NCI-H345 treated with DMSO at 0.1 percent for 48 hours (cell line): ENCODE data around the gene RHCE.
"Not testable (repeated sequence)": the region's sequence is repeated elsewhere in the genome, so short reads cannot be mapped to it uniquely, and the experiment has no call there.

Source experiments
- DNase-seq: peaks from one replicate; lab custom pipeline; 2025; ENCODE audit not compliant: unreplicated experiment; lab: John Stamatoyannopoulos, UW

RHCE gene

DNA sequence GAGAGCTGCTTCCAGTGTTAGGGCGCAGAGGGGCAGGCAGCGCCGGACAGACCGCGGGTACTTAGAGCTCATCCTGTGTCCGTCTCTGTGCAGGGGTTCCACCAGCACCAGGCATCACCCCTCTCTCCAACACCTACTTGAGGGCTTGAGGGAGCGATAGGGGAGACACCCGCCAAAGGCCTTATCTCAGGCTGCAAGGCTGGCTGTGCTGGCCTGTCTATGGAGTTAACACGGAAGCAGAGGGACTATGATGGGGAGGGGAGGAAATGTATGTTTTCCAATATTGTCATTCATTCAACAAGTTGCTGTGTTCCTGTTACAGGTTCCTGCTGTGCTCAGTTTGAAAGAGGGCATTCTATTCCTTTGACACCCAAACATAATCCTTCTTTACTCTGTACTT is at the start of gene RHCE:
Gene RHCE, minus strand, starts transcription at position 111 of the 400 bp plus-strand sequence. Its CDS starts 39 bp downstream, at position 72.
- not testable (repeated sequence) for DNase-seq

DNA sequence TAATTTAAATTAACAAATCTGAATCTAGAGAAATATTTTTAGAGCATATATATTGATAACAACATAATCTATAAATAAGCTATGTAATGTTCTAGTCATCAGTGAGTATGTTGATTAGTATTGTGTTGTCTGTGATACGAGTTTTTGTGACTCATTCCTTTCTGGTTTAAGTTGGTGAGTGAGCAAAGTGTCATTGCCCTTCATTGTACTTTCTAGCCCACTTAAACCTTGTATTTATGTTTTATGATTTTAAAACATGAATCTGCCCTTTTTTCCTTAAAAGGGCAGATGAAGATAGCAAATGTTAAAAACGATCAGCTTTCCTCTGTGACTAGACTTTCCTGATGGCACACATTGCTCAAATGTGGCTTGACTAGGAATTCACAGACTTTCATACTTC is 48.6 kb upstream of the RHCE start:
- DNase-seq, result no peak

DNA sequence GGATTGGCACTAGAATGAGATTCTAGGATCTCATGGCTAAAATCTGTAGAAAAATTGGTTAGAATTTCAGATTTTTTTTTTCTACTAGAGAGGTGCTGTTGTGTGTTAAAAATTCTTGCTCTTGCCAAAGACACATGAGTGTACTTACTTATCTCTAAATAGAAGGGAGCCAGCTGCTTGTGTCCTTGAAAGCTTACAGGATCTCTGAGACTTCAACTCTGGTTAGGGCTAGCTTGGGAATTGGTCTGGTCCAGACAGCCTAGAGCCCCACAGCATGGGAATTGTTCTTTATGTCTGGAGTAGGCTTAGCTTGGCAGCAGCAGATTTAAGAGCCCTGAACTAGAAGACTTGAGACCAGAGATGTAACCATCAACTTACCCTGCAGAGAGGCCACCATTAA is 47.4 kb upstream of the RHCE start:
- no peak for DNase-seq

DNA sequence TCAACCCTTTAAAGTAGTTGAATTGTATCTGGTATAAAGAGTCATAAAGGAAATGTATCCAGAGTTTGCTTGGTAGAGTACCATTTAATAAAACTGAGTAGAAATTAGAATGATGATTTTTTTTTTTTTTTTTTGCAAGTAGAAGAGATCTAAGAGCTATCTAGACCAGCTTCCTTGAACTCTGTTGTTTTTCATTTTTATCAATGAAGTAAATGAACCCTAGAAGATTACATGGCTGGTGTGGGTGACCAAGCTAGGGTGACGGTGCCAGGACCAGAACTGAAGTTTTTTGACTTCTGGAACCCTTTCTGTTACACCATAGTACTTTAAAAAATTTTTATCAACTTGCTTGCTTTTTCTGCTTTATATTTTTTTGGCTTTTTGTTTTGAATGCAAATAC is 47.0 kb upstream of the RHCE start:
- DNase-seq, result no peak

DNA sequence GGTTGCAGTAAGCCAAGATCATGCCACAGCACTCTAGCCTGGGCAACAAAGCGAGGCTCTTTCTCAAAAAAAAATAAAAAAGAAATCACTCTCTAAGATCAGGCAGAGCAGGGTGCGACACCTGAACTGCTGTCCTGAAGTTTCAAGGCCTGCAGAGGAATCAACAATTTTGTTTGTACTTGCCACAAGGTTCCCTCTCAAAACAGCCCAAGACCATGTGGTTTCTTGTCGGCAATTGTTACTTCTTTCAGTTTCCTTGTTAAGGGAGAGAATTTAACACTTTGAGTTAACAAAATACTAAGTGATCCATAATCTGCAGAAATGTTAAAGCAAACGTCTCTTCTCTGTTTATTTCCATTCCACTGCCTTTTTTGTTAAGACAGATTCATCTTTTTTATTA is 46.6 kb upstream of the RHCE start:
- DNase-seq, result no peak

DNA sequence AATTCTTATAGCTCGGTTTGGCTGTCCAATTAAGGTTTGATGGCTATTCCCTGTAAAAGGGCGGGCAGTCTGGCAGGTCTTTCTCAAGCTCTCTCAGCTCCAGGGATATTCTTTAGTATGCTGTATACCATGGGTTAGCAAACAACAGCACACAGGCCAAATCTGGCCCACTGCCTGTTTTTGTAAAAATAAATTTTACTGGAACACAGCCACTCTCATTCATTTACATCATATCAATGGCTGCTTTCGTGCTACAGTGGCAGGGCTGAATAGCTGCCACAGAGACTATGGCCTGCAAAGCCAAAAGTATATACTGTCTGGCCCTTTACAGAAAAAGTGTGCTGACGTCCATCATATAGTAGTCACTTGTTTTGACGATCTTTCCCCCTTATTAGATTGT is 42.1 kb upstream of the RHCE start:
- peak; percentile 38 for DNase-seq

DNA sequence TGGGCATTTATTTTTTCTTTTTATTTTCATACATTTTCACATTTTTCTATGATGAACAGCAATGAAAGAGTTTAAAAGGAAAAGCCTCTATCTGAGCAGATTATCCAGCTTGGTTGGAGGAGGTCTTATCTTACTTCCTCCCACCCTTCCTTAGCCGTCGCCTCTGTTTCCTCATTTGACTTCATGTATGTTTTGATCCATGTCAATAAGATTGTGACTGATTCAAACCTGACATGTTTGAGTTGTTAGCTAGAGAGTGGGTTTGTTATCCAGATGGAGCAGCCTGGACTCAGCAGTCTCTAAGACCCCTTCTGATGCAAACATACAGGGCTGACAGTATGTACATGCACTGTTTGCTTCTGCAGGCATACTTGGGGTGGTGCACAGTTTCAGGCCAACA is 41.2 kb upstream of the RHCE start:
- DNase-seq, result no peak

DNA sequence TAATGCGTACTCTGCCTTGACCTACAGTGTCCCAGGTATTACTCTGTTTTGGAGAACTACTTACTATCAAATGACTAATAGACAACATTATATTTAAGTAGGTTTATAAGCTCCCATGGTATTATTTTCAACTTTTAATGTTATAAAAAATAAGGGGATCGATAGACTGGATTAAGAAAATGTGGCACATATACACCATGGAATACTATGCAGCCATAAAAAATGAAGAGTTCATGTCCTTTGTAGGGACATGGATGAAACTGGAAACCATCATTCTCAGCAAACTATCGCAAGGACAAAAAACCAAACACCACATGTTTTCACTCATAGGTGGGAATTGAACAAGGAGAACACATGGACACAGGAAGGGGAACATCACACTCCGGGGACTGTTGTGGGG is 40.2 kb upstream of the RHCE start:
- not testable (repeated sequence) for DNase-seq

DNA sequence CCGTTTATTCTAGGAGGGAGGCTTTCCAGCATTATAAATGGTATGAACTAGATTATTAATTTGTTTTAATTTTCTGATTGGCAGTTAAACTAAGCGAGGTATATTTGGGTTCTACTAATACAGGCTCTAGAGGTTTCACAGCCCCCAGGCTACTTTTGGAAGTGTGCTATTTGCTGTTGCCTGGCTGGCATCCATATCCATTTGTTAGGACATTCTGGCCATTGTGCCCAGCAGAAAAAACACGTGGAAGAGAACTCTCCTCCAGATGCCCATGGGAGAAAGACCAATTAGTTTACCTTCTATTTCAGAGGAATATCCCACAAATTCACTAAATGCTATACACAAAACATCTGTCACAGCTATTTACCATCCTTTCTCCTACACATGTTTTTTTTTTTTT is 39.4 kb upstream of the RHCE start:
- no peak for DNase-seq

DNA sequence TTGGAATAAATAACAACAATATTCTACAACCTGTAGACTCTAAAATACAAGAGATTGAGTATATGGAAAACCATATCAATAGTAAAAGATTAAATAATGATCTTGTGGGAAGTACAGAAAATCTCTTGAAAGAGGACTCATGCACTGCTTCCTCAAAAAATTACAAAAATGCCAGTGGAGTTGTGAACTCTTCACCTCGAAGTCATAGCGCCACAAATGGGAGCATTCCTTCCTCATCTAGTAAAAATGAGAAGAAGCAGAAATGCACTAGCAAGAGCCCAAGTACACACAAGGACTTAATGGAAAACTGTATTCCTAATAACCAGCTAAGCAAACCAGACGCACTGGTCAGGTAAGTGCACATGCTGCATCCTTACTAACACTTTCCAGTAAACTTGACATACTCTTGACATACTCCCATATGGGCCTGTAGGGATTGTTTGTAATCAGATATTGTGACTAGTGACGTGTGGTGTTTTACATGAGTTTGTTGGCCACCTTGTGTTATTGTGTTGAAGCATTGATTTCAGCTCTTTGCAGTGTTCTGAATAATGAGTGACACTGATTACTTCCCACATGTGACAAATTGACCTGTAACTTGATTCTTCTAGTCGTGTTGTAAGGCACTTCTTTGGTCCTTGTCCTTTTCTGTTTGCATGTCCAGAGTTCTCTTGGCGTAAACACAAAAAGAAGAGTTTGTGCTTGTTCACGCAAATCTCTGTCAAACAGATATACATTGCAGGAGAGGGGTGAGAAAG is 38.1 kb upstream of the RHCE start:
- no peak for DNase-seq

DNA sequence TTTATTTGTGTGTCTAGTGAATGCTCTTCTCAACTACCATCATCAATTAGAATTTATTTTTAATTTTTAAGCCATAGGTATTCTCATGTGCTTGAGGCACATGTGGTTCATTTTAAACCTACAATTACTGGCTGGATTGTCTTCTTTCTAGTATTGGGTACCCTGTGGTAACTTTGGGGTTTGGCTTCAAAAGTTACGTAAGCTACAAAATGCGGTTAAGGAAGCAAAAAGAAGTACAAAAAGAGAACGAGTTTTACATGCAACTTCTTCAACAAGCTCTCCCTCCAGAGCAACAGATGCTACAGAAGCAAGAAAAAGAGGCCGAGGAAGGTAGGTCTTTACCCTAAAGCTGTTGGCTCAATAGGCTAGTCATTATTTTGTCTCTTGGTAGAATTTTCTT is 35.9 kb upstream of the RHCE start:
- DNase-seq, result no peak

DNA sequence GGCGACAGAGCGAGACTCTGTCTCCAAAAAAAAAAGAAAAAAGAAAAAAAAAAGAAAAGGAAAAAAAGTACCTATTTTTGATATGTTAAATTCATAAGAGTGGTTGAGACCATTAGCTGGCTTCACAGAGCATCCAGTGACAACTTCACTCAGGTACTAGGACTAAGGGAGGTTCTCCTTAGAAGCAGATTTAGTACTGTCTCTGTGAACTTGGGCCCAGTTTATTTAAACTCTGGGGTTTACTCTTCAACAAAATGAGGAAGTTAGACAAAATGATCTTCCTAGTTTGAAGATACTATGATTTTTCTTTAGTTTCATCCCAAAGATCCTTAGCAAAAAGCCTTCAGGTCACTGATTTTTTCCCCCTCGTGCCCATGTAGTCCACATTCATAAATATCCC is 31.3 kb upstream of the RHCE start:
- no peak for DNase-seq

DNA sequence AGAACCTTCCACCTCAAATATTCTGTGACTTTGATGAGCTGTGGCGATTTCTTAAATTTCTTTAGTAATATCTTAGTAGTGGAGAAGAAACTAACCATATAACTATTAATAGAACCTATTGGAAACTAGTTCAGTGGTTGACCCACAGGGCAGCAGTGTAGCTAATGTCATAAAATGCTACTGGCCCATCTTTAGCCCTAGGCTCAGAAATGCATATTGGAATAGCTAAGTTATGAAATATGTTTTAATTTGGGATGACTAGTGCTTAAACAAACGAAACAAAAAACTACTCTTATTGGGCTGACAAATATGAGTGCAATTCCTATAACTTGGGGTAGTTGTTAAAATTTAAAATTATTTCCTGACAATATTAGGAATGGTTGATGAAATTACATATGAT is 30.3 kb upstream of the RHCE start:
- DNase-seq, result no peak

DNA sequence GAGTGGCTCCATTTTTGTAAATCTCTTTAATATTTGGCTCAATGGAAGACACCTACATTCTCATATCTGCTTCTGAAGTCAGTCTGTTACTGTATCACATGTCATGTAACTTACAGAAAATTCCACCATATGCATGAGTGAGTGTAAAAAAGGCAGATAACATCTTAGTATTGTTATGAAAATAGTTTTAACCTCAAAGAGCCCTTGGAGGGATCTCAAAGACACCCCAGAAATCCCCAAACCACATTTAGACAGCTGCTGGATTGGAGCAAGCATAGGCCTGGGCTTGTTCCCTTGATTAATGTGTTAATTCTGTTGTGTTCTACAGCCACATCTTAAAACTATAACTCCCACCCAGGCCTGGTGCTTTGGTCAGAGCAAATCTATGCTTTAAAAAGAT is 26.9 kb upstream of the RHCE start:
- DNase-seq, result no peak

DNA sequence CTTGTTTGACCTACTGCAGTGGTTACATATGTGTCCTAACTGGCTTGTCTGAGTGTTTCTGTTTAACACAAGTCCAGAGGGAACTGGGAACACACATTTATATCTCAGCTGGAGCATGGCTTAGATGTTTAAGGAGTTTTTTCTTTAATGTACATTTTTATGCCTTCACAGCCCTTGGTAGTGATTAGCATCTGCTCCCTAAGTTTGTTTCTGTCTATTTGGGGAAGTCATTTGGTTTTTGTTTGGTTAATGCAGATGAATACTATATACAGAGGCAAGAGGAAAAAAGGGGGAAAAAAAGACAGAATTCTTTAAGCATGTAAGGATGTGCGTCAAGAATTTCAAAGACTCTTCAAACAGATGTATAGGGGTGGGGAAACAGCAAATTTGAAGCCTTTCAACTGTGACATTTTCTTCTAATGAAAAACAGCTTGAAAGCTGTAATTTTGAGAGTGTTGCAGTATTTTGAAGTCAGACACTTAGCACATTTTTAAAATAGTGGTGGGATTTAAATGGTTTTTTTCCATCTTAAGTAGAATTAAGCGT is 25.4 kb upstream of the RHCE start:
- DNase-seq, result no peak

DNA sequence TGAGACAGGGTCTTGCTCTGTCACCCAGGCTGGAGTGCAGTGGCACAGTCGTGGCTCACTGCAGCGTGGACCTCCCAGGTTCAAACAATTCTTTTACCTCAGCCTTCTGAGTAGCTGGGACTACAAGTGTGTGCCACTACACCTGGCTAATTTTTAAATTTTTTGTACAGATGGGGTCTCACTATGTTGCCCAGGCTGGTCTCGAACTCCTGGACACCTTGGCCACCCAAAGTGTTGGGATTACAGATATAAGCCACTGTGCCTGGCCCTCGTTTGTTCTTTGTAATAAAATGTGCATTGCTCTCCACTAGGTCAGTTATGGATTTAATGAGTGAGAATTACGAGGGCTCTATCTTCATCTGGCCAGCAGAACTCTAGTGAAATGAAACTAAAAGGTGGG is 24.0 kb upstream of the RHCE start:
- not testable (repeated sequence) for DNase-seq

DNA sequence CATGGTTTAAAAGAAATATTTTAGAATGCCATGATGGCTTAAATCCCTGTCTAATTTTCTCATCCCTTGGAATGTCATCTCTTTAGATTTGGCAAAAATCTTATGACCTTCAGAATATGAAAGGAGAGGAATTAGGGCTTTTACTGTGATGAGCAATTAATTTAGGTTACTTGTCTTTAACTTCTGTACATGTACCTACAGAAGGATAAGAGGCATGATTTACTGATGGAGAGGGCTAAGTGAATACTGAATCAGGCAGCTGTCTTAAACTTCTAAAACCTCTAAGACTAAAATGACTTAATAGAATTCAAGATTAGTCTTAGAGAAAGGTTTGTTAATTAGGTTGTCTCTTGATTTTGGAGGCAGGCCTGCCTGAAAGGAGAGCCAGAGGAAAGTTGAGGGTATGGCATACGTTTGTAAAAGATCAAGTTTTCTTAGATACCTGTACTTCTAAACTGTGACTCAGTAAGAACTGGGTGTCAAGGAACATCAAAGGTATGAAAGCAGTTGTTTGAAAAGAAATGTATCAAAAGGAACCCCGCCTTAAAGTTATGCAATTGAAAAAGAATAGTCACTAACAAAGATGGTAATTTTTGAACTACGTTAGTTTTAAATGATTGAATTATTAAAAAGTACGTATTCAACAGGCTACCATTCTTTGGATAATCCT is 22.5 kb upstream of the RHCE start:
- no peak for DNase-seq

DNA sequence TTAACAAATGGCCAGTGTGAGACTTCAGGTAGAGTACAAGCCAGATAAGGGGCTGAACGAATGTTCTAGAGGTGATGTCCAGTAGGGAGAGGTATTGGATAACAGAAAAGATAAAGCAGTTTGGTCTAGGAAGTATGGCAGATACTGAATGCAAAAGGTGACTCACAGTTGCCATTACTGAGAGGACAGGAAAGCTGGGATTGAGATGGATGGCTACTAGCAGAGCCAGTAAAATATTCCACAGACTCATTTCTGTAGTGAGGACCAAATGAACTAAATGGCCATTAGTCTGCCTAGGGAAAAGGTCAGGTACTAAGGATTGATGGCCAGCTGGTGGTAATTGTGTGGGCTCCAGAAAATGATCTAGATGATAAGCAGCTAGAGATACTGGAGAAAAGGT is 21.6 kb upstream of the RHCE start:
- no peak for DNase-seq

DNA sequence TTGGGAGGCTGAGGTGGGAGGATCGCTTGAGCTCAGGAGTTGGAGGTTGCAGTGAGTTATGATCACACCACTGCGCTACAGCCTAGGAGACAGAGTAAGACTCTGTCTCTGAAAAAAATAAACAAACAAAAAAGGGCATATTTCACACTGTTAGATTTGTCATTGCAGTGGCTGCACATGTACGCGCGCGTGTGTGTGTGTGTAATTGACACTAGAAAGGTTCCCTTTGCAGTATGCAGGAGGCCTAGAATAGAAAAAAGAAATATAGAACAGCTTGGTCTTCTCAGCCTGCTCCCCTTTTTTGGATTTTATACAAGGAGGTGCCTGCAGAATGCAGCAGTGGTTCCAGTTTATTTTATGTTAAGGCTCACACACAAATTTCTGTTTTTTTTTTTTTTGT is 18.7 kb upstream of the RHCE start:
- DNase-seq, result no peak

DNA sequence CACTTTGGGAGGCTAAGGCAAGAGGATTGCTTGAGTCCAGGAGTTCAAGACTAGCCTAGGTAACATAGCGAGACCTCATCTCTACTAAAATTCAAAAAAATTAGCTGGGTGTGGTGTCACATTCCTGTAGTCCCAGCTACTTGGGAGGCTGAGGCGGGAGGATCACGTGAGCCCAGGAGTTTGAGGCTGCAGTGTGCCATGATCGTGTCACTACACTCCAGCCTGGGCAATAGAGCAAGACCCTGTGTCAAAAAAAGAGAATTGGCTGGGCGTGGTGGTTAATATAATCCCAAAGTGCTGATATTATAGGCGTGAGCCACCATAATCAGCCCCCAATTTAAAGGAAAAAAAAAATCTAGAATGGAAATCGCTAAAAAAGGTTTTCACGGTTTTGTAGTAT is 17.0 kb upstream of the RHCE start:
- DNase-seq, result no peak

DNA sequence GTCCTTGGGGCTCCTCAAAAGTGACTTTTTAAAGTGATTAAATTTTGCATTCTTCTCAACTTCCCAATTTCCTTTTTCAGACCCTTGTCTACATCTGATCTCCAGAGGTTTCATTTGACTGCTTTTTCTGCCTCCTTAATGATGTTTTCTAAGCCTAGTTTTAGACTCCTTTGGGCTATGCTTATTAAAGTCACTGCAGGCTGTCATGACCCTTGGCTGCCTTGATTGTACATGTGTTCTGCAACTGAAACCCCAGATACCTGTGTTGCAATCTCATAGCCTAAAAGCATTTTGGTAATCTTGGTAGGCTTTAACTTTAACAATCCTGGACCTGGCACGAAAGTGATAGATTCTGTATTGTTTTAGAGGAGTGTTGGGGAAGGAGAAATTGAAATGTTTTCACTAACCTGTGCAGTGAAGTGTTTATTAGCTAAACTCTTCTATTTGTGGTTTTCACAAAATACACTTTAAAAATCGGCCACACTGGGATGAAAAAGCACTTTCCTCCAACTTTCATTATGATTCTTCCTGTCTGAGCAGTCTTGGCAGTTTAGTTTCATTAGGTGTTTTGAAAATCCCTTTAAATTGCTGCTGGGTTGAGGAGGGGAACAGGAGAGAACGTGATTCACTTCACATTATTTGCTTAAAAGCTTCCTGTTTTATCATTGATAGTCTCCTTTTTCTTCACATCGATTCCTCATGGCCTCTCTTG is 14.9 kb upstream of the RHCE start:
- DNase-seq, result no peak
